NT2/D1 (cell line): ENCODE measurements around the gene KRTAP4-16.
"Not testable (repeated sequence)": the region's sequence is repeated elsewhere in the genome, so short reads cannot be mapped to it uniquely, and the experiment has no call there.

Source experiments
- DNase-seq: peaks from one replicate; pipeline ENCODE4 v3.0.0-alpha.2; 2011; ENCODE audit warnings: low read depth, low spot score
- H3K27me3 ChIP-seq: 2 replicates; pipeline ENCODE4 v1.6.0; 2011; ENCODE audit warnings: mild to moderate bottlenecking; ENCODE audit not compliant: insufficient read length, insufficient read depth
- H3K36me3 ChIP-seq: 2 replicates; pipeline ENCODE4 v1.6.1; 2011; ENCODE audit warnings: mild to moderate bottlenecking, low read length, mixed read lengths; ENCODE audit not compliant: insufficient read depth, insufficient read length
- H3K4me1 ChIP-seq: 2 replicates; pipeline ENCODE4 v1.5.1; 2011; ENCODE audit not compliant: insufficient read depth, insufficient read length
- H3K4me3 ChIP-seq: 2 replicates; pipeline ENCODE4 v1.5.1; 2011; ENCODE audit warnings: low read depth; ENCODE audit not compliant: insufficient read length
- H3K9ac ChIP-seq: 2 replicates; pipeline ENCODE4 v1.6.0; 2011; ENCODE audit warnings: low read depth; ENCODE audit not compliant: insufficient read length
- H3K9me3 ChIP-seq: 2 replicates; pipeline ENCODE4 v1.5.1; 2011; ENCODE audit warnings: mild to moderate bottlenecking, low read length; ENCODE audit not compliant: insufficient read depth
- SUZ12 ChIP-seq: IDR thresholded peaks from 2 replicates; pipeline ENCODE4 v1.6.1; 2011; ENCODE audit not compliant: insufficient read length, insufficient read depth; ENCODE audit errors: extremely low read depth
- YY1 ChIP-seq: IDR thresholded peaks from 2 replicates; pipeline ENCODE4 v1.6.1; 2011; ENCODE audit not compliant: insufficient read length, insufficient read depth
- ZNF274 ChIP-seq: IDR thresholded peaks from 2 replicates; pipeline ENCODE4 v1.6.1; 2011; ENCODE audit warnings: mild to moderate bottlenecking, low read depth, low read length

KRTAP4-16 gene

DNA sequence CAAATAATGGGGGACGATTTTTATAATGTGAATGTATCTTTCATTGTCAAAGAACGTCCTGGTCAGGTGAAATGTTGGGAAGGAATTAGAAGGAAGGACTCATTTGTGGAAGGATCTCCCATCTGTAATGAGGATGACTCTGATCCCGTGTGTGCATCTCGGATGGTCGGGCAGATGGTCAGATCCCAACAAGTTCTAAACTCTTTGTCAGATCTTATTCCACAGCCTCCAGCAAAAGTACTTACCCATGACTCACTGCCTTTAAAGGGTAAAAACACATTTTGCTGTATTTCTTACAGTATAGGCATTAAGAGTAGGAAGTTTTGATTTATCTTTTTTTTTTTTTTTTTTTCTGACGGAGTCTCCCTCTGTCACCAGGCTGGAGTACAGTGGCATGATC is 3.5 kb downstream of the KRTAP4-16 start:
- DNase-seq: no peak
- no peaks in the 10 kb centered on the region for H3K27me3 ChIP-seq
- TF ChIP-seq YY1 (no peak), ZNF274 (no peak), SUZ12 (no peak)
- H3K4me1 ChIP-seq: peaks cover 3% of the 10 kb centered on the region
- H3K9ac ChIP-seq: no peak overlapping the region
- no peak overlapping the region for H3K4me3 ChIP-seq
- peaks cover 8% of the 10 kb centered on the region; the same call in 1 of the 2 replicates for H3K9me3 ChIP-seq
- no peaks in the 10 kb centered on the region for H3K36me3 ChIP-seq

DNA sequence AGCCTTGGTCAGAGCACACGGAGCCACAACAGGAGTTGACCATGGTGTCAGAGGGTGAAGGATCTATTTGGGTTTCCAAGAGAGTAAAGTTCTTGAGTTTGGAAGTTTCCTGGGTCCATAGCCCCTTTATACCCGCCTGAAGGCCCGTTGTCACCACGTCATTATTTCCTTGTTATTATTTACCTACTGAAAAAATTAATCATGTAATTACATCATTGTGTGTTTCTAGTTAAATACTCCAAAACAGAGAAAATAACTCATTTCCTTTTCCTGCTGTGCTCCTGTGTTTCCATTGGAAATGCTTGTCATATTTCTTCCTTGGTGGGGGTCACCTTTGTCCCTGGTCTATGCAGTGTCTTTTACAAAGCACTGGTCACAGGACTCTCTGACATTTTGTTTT is 4.0 kb downstream of the KRTAP4-16 start, which contains the start of gene KRTAP4-8:
KRTAP4-8 (minus strand) TSS at position 101 of the 400 bp plus-strand sequence; CDS start at position 43, 58 bp downstream.
- peaks cover 3% of the 10 kb centered on the region for H3K4me1 ChIP-seq
- H3K36me3 ChIP-seq: no peaks in the 10 kb centered on the region
- DNase-seq: no peak
- no peaks in the 10 kb centered on the region for H3K27me3 ChIP-seq
- no peak within 1 kb of the TSS for H3K9ac ChIP-seq
- TF ChIP-seq YY1: no peak
- TF ChIP-seq ZNF274: no peak
- TF ChIP-seq SUZ12: no peak
- H3K9me3 ChIP-seq: peaks cover 12% of the 10 kb centered on the region; the same call in 1 of the 2 replicates
- no peak within 1 kb of the TSS for H3K4me3 ChIP-seq

DNA sequence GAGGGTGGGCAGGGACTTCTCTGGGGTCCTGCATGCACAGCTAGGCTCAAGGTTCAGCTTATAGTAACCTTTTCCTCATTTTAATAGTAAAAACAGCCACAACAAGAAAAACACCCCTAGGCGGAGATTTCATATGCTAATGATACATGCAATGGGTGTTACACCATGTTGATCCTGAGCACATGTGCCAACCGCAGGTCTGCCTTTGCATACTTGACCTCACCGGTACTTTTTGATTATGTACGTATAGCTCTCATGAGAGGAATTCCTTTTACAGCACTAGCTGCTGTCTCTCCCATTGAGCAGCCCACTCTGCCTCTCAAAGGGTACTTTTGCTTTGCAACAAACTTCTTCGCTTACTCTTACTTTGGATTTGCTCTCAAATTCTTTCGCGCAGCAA is 6.0 kb downstream of the KRTAP4-16 start:
- Histone ChIP-seq H3K4me1 (no peaks in the 10 kb centered on the region), H3K9ac (no peak overlapping the region), H3K9me3 (peaks cover 29% of the 10 kb centered on the region; the same call in 1 of the 2 replicates), H3K27me3 (no peaks in the 10 kb centered on the region), H3K36me3 (no peaks in the 10 kb centered on the region), H3K4me3 (no peak overlapping the region)
- no peak for DNase-seq
- TF ChIP-seq SUZ12 (no peak), ZNF274 (no peak), YY1 (no peak)

DNA sequence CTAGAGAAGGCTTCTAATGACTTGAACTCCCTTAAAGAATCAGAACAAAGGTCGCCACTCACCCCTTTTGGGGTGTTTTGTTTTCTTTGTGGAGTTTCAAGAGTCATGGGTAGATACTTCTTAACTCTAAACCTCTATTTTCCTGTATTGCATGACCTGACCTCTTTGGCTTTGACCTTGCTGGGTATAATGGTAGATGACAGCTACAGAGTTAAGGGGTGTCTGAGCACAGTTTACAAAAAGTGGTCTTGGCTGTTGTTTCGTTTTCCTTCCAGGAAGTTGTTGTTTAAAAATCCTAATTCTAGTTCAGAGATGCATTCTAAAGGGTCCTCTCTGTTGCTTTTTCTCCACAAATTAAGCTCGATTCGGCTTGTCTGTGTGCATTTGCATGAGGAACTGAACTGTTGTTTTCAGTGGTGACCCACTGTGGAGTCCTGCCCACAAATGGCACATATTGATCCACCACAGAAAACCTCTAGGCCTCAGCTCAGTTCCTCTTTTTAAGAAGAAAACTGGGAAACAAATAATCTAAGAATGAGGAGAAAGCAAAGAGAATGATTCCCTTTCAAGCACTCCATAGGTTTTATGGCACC is 13.2 kb downstream of the KRTAP4-16 start:
- not testable (repeated sequence) for H3K4me3 ChIP-seq, H3K36me3 ChIP-seq, H3K27me3 ChIP-seq, DNase-seq, H3K9ac ChIP-seq, H3K4me1 ChIP-seq
- H3K9me3 ChIP-seq: peaks cover 24% of the 10 kb centered on the region; the same call in 1 of the 2 replicates

DNA sequence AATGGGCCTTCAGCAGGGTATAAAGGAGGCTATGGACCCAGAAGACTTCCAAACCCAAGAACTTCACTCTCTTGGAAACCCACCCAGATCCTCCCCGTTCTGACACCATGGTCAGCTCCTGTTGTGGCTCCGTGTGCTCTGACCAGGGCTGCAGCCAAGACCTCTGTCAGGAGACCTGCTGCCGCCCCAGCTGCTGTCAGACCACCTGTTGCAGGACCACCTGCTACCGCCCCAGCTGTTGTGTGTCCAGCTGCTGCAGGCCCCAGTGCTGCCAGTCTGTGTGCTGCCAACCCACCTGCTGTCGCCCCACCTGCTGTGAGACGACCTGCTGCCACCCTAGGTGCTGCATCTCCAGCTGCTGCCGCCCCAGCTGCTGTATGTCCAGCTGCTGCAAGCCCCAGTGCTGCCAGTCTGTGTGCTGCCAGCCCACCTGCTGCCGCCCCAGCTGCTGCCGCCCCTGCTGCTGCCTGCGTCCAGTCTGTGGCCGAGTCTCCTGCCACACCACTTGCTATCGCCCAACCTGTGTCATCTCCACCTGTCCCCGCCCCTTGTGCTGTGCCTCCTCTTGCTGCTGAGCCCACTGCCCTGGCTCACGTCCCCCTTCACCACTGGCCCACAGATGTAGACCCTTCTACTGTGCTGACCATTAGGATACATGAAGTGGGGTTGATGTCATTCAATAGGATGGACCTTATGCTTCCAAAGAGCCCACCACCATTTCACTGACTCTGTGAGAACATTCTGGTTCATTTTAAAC is 17.7 kb downstream of the KRTAP4-16 start, which contains the start of gene KRTAP4-7:
KRTAP4-7 (plus strand) TSS at position 51 of the 757 bp plus-strand sequence; CDS start at position 108, 57 bp downstream.
- not testable (repeated sequence) for H3K27me3 ChIP-seq, H3K4me1 ChIP-seq, DNase-seq, H3K9ac ChIP-seq, H3K36me3 ChIP-seq, H3K9me3 ChIP-seq, H3K4me3 ChIP-seq

DNA sequence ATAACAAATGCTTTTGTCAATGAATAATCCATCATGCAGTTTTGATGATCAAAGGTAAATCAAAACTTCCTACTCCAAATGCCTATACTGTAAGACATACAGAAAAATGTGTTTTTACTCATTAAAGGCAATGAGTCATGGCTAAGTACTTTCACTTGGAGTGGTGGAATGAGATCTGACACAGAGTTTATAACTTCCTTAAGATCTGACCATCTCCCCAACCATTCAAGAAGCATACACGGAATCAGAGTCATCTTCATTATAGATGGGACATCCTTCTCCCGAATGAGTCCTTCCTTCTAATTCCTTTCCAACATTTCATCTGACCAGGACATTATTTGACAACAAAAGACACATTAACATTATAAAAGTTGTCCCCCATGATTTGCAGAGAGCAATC is 18.6 kb downstream of the KRTAP4-16 start:
- not testable (repeated sequence) for H3K4me3 ChIP-seq, H3K4me1 ChIP-seq, H3K9ac ChIP-seq, H3K27me3 ChIP-seq, H3K9me3 ChIP-seq, H3K36me3 ChIP-seq, DNase-seq

DNA sequence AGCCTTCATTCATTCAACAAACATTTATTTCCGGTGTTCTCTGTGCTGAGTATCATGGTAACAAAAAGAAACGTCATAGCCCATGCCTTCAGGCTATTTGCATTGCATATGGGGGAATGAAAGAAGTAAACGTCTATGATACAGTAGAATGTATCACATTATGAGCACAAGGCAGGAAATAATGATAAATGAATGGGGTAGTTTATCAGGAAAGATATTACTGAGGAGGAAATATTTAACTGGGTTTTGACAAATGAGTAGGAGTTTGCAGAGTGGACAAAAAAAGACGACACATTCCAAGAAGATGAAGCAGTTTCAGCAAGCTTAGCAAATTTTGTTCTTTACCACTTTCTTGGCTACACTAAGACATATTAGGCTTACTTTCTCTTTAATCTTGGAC is 19.4 kb downstream of the KRTAP4-16 start:
- Histone ChIP-seq H3K4me3 (no peak overlapping the region), H3K27me3 (no peaks in the 10 kb centered on the region), H3K9ac (no peak overlapping the region), H3K36me3 (no peaks in the 10 kb centered on the region), H3K4me1 (no peaks in the 10 kb centered on the region), H3K9me3 (no peaks in the 10 kb centered on the region)
- TF ChIP-seq SUZ12: no peak
- no peak for TF ChIP-seq YY1
- no peak for DNase-seq

DNA sequence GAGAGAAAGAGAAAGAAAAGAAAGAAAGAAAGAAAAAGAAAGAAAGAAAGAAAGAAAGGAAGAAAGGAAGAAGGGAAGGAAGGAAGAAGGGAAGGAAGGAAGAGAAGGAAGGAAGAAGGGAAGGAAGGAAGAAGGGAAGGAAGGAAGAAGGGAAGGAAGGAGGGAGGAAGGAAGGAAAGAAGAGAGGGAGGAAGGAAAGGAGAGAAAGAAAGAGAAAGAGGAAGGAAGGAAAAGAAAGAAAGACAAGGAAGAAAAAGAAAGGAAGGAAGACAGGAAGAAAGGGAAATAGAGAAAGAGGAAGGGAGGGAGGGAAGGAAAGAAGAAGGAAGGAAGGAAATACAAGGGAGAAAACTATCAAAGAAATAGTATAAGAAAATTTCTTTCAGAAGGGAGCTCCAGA is 25.2 kb downstream of the KRTAP4-16 start:
- H3K27me3 ChIP-seq: no peaks in the 10 kb centered on the region
- H3K36me3 ChIP-seq: no peaks in the 10 kb centered on the region
- no peaks in the 10 kb centered on the region for H3K4me1 ChIP-seq
- H3K9ac ChIP-seq: no peak overlapping the region
- DNase-seq: no peak
- H3K9me3 ChIP-seq: no peaks in the 10 kb centered on the region
- TF ChIP-seq ZNF274: no peak
- TF ChIP-seq SUZ12: no peak
- no peak for TF ChIP-seq YY1
- no peak overlapping the region for H3K4me3 ChIP-seq
